ENCODE data around the gene DAPL1. TPM values are rescaled to one million over a fixed set of nuclear protein-coding genes. Genes with fewer than 3 reads are reported as not detected.

The DAPL1 gene
- total RNA-seq, 1 donor from 2014 or later = not detected

- intact Hi-C loops (cut with DNase I) = no loop called here
- ATAC-seq (ENCODE audit: poor library complexity) (no peak), DNase-seq (no peak)
These were observed 19.7 kb upstream of the DAPL1 start for GRCh38 chr2:158775273-158776027.

- DNase-seq (no peak), ATAC-seq (ENCODE audit: poor library complexity) (no peak)
- intact Hi-C loops (cut with DNase I) = no loop called here
These were observed 18.9 kb upstream of the DAPL1 start for GRCh38 chr2:158776231-158776630.

- DNase-seq = no peak
- intact Hi-C loops (cut with DNase I) = no loop called here
- no peak for ATAC-seq (ENCODE audit: poor library complexity)
These were observed 18.0 kb upstream of the DAPL1 start for GRCh38 chr2:158777077-158777476.

- intact Hi-C loops (cut with DNase I) = no loop called here
- no peak for ATAC-seq (ENCODE audit: poor library complexity)
- no peak for DNase-seq
These were observed 16.9 kb upstream of the DAPL1 start for GRCh38 chr2:158778243-158778642.

- DNase-seq (no peak), ATAC-seq (ENCODE audit: poor library complexity) (no peak)
- intact Hi-C loops (cut with DNase I) = no loop called here
These were observed 15.5 kb upstream of the DAPL1 start for GRCh38 chr2:158779621-158780020.

GRCh38 chr2:158781353-158781961 lies 13.7 kb upstream of the DAPL1 start:
- DNase-seq = no peak
- intact Hi-C loops (cut with DNase I) = no loop called here
- no peak for ATAC-seq (ENCODE audit: poor library complexity)

GRCh38 chr2:158782136-158782535 lies 13.0 kb upstream of the DAPL1 start:
- DNase-seq (no peak), ATAC-seq (ENCODE audit: poor library complexity) (no peak)
- intact Hi-C loops (cut with DNase I) = no loop called here

- intact Hi-C loops (cut with DNase I) = no loop called here
- ATAC-seq (ENCODE audit: poor library complexity) (no peak), DNase-seq (no peak)
These were observed 12.5 kb upstream of the DAPL1 start for GRCh38 chr2:158782616-158783015.

GRCh38 chr2:158783923-158784322 lies 11.2 kb upstream of the DAPL1 start:
- DNase-seq (no peak), ATAC-seq (ENCODE audit: poor library complexity) (no peak)
- intact Hi-C loops (cut with DNase I) = no loop called here

GRCh38 chr2:158786897-158787296 lies 8.2 kb upstream of the DAPL1 start:
- no peak for DNase-seq

GRCh38 chr2:158788951-158789350 lies 6.2 kb upstream of the DAPL1 start:
- no peak for DNase-seq
- no peak for ATAC-seq (ENCODE audit: poor library complexity)
- intact Hi-C loops (cut with DNase I) = no loop called here

More at GRCh38 chr2:158786897-158787296, 8.2 kb upstream of the DAPL1 start:
- intact Hi-C loops (cut with DNase I) = no loop called here
- ATAC-seq (ENCODE audit: poor library complexity) = no peak

- ATAC-seq (ENCODE audit: poor library complexity) = no peak
- intact Hi-C loops (cut with DNase I) = no loop called here
- DNase-seq = no peak
These were observed 1.5 kb downstream of the DAPL1 start for GRCh38 chr2:158796652-158797051.

- no peak for DNase-seq
- intact Hi-C loops (cut with DNase I) = no loop called here
- ATAC-seq (ENCODE audit: poor library complexity) = no peak
These were observed 3.0 kb downstream of the DAPL1 start for GRCh38 chr2:158797963-158798700.

GRCh38 chr2:158799181-158799580 lies 4.1 kb downstream of the DAPL1 start:
- DNase-seq (no peak), ATAC-seq (ENCODE audit: poor library complexity) (no peak)
- intact Hi-C loops (cut with DNase I) = no loop called here

GRCh38 chr2:158803506-158803905 lies 8.4 kb downstream of the DAPL1 start:
- no peak for DNase-seq
- ATAC-seq (ENCODE audit: poor library complexity) = no peak
- intact Hi-C loops (cut with DNase I) = no loop called here

- intact Hi-C loops (cut with DNase I) = no loop called here
- DNase-seq = no peak
- no peak for ATAC-seq (ENCODE audit: poor library complexity)
These were observed 10.1 kb downstream of the DAPL1 start for GRCh38 chr2:158805255-158805654.

GRCh38 chr2:158805936-158806335 lies 10.8 kb downstream of the DAPL1 start:
- ATAC-seq (ENCODE audit: poor library complexity) (no peak), DNase-seq (no peak)
- intact Hi-C loops (cut with DNase I) = no loop called here

- ATAC-seq (ENCODE audit: poor library complexity) (no peak), DNase-seq (no peak)
- intact Hi-C loops (cut with DNase I) = no loop called here
These were observed 11.8 kb downstream of the DAPL1 start for GRCh38 chr2:158806941-158807340.

GRCh38 chr2:158808426-158808825 lies 13.3 kb downstream of the DAPL1 start:
- ATAC-seq (ENCODE audit: poor library complexity) (no peak), DNase-seq (no peak)
- intact Hi-C loops (cut with DNase I) = no loop called here

GRCh38 chr2:158809816-158810215 lies 14.7 kb downstream of the DAPL1 start:
- no peak for ATAC-seq (ENCODE audit: poor library complexity)
- DNase-seq = no peak
- intact Hi-C loops (cut with DNase I) = no loop called here
